Endometrium (tissue), 2 donors: ENCODE results near the gene PRKAR2B.
A peak's percentile ranks its signal among the peaks of the same experiment; 100 is the strongest.
"Not testable (repeated sequence)": the region's sequence is repeated elsewhere in the genome, so short reads cannot be mapped to it uniquely, and the experiment has no call there.

Source experiments
- FAIRE-seq: peaks from 2 replicates; lab custom pipeline; 2012; peaks lifted over from hg19 to GRCh38; lab: Jason Lieb, UNC
- donor health status: control.
- donor health status: control.

PRKAR2B gene

GRCh38 chr7:107078517-107078966 is 34.0 kb downstream of the PRKAR2B start:
- FAIRE-seq, result no peak

- no peak for FAIRE-seq
These were observed 34.9 kb downstream of the PRKAR2B start for GRCh38 chr7:107079212-107079940.

GRCh38 chr7:107080099-107080505 is 35.6 kb downstream of the PRKAR2B start:
- FAIRE-seq, result no peak

GRCh38 chr7:107080533-107080932 is 36.0 kb downstream of the PRKAR2B start:
- FAIRE-seq, result no peak

- peak; percentile 8 for FAIRE-seq
These were observed 40.7 kb downstream of the PRKAR2B start for GRCh38 chr7:107085180-107085579.

GRCh38 chr7:107089627-107090026 is 45.1 kb downstream of the PRKAR2B start:
- no peak for FAIRE-seq

- no peak for FAIRE-seq
These were observed 46.0 kb downstream of the PRKAR2B start for GRCh38 chr7:107090457-107090856.

GRCh38 chr7:107091306-107091705 is 46.8 kb downstream of the PRKAR2B start:
- no peak for FAIRE-seq

- not testable (repeated sequence) for FAIRE-seq
These were observed 49.2 kb downstream of the PRKAR2B start for GRCh38 chr7:107093671-107094070.

- not testable (repeated sequence) for FAIRE-seq
These were observed 54.6 kb downstream of the PRKAR2B start for GRCh38 chr7:107099154-107099553.

- no peak for FAIRE-seq
These were observed 56.3 kb downstream of the PRKAR2B start for GRCh38 chr7:107100824-107101223.

- FAIRE-seq, result no peak
These were observed 58.9 kb downstream of the PRKAR2B start for GRCh38 chr7:107103369-107103768.

GRCh38 chr7:107104801-107105200 is 60.3 kb downstream of the PRKAR2B start:
- FAIRE-seq, result no peak

- FAIRE-seq, result no peak
These were observed 61.2 kb downstream of the PRKAR2B start for GRCh38 chr7:107105591-107106245.

- no peak for FAIRE-seq
These were observed 64.4 kb downstream of the PRKAR2B start for GRCh38 chr7:107108793-107109371.

GRCh38 chr7:107109955-107110354 is 65.5 kb downstream of the PRKAR2B start:
- no peak for FAIRE-seq

- no peak for FAIRE-seq
These were observed 66.7 kb downstream of the PRKAR2B start for GRCh38 chr7:107111196-107111595.

- no peak for FAIRE-seq
These were observed 69.4 kb downstream of the PRKAR2B start for GRCh38 chr7:107113866-107114265.

GRCh38 chr7:107115114-107115513 is 70.6 kb downstream of the PRKAR2B start:
- no peak for FAIRE-seq

- FAIRE-seq, result no peak
These were observed 71.4 kb downstream of the PRKAR2B start for GRCh38 chr7:107115762-107116540.

- no peak for FAIRE-seq
These were observed 73.8 kb downstream of the PRKAR2B start for GRCh38 chr7:107118109-107118900.
